ENCODE data around the gene AHCYL1.

The AHCYL1 gene

GRCh38 chr1:110056776-110057175, 72.2 kb downstream of the AHCYL1 start:
- no peak overlapping the region for H3K27ac Mint-ChIP-seq
- no peak for TF ChIP-seq CTCF (IDR thresholded peaks at IDR 0.05; ENCODE audit: unreplicated experiment in 3 of 3)
- no peaks in the 10 kb centered on the region for H3K9me3 Mint-ChIP-seq
- H3K36me3 Mint-ChIP-seq (ENCODE audit: low read depth) = peaks cover 72% of the 10 kb centered on the region
- no peaks in the 10 kb centered on the region for H3K27me3 Mint-ChIP-seq (ENCODE audit: low read depth)
- no peak overlapping the region for H3K4me3 Mint-ChIP-seq
- peaks cover 34% of the 10 kb centered on the region for H3K4me1 Mint-ChIP-seq

GRCh38 chr1:110057963-110058518, 73.5 kb downstream of the AHCYL1 start:
- TF ChIP-seq CTCF (IDR thresholded peaks at IDR 0.05; ENCODE audit: unreplicated experiment in 3 of 3) = no peak
- Mint-ChIP-seq H3K4me1 (peaks cover 38% of the 10 kb centered on the region), H3K27ac (peak overlapping the region in 2 of 3 experiments; percentile 11 to 31), H3K36me3 (ENCODE audit: low read depth) (peaks cover 62% of the 10 kb centered on the region), H3K27me3 (ENCODE audit: low read depth) (peaks cover 1% of the 10 kb centered on the region), H3K4me3 (no peak overlapping the region), H3K9me3 (no peaks in the 10 kb centered on the region)

GRCh38 chr1:110058591-110058990, 74.0 kb downstream of the AHCYL1 start:
- Mint-ChIP-seq H3K4me1 (peaks cover 37% of the 10 kb centered on the region), H3K4me3 (no peak overlapping the region), H3K27me3 (ENCODE audit: low read depth) (peaks cover 5% of the 10 kb centered on the region), H3K9me3 (no peaks in the 10 kb centered on the region), H3K27ac (peak overlapping the region; percentile 9 to 31 (median 11)), H3K36me3 (ENCODE audit: low read depth) (peaks cover 57% of the 10 kb centered on the region)
- TF ChIP-seq CTCF (IDR thresholded peaks at IDR 0.05; ENCODE audit: unreplicated experiment in 3 of 3) = no peak

GRCh38 chr1:110059133-110059863, 74.7 kb downstream of the AHCYL1 start:
- Mint-ChIP-seq H3K4me3 (peak overlapping the region in 1 of 3 experiments; percentile 19), H3K27me3 (ENCODE audit: low read depth) (peaks cover 12% of the 10 kb centered on the region), H3K4me1 (peaks cover 31% of the 10 kb centered on the region), H3K36me3 (ENCODE audit: low read depth) (peaks cover 50% of the 10 kb centered on the region), H3K9me3 (no peaks in the 10 kb centered on the region), H3K27ac (peak overlapping the region in 2 of 3 experiments; percentile 9 to 31)
- TF ChIP-seq CTCF (IDR thresholded peaks at IDR 0.05; ENCODE audit: unreplicated experiment in 3 of 3) = no peak

GRCh38 chr1:110060034-110060661, 75.6 kb downstream of the AHCYL1 start:
- Mint-ChIP-seq H3K27ac (no peak overlapping the region), H3K27me3 (ENCODE audit: low read depth) (peaks cover 20% of the 10 kb centered on the region), H3K4me1 (peaks cover 31% of the 10 kb centered on the region), H3K9me3 (no peaks in the 10 kb centered on the region), H3K36me3 (ENCODE audit: low read depth) (peaks cover 45% of the 10 kb centered on the region), H3K4me3 (no peak overlapping the region)
- peak; percentile 42 to 58 (median 54) for TF ChIP-seq CTCF (IDR thresholded peaks at IDR 0.05; ENCODE audit: unreplicated experiment in 3 of 3)

Measured in nephron (organoid).